Measurements from ENCODE around the gene DCBLD1.

DCBLD1 gene

DNA sequence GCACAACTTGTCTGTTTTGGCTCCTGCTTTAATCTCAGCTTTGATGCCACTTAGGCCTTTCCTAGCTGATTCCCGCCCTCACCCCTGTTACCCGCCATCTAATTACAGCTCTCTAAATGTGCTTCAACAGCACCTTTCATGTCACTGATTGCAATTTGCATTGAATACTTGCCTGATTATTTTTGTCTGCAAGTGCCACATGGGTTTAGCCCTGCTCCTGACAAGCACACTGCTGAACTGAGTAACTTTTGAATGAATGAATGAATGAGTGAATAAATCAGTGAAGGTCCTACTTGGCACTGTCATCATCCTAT is 591 bp upstream of the DCBLD1 start:
- Histone ChIP-seq H3K27me3 (ENCODE audit: insufficient read depth, low read length) (no peaks in the 10 kb centered on the region), H3K4me1 (ENCODE audit: insufficient read depth, low read length, severe bottlenecking) (peaks cover 27% of the 10 kb centered on the region), H3K9ac (ENCODE audit: low read length) (peak overlapping the region; percentile 32; the same call in 1 of the 2 replicates), H3K9me2 (ENCODE audit: low read depth, low read length) (no peaks in the 10 kb centered on the region), H2AFZ (ENCODE audit: low read length) (peak overlapping the region; percentile 2; the same call in 1 of the 2 replicates), H3K4me3 (ENCODE audit: low read depth, low read length, poor library complexity, severe bottlenecking) (peak overlapping the region; percentile 80), H3K4me2 (ENCODE audit: low read length) (peak overlapping the region; percentile 74), H3K79me2 (ENCODE audit: insufficient read depth, low read length) (no peaks in the 10 kb centered on the region), H3K27ac (ENCODE audit: low read depth, low read length, poor library complexity, severe bottlenecking) (no peak overlapping the region), H3K36me3 (ENCODE audit: insufficient read depth, low read length) (0 out of 2 replicates have a peak, but pooled peaks cover 5% of the 10 kb centered on the region), H3F3A (ENCODE audit: insufficient read depth, low read length) (no peaks in the 10 kb centered on the region), H4K20me1 (ENCODE audit: insufficient read depth, low read length) (no peaks in the 10 kb centered on the region), H3K9me3 (ENCODE audit: low read length) (no peaks in the 10 kb centered on the region)
- TF ChIP-seq, protein P1, sequence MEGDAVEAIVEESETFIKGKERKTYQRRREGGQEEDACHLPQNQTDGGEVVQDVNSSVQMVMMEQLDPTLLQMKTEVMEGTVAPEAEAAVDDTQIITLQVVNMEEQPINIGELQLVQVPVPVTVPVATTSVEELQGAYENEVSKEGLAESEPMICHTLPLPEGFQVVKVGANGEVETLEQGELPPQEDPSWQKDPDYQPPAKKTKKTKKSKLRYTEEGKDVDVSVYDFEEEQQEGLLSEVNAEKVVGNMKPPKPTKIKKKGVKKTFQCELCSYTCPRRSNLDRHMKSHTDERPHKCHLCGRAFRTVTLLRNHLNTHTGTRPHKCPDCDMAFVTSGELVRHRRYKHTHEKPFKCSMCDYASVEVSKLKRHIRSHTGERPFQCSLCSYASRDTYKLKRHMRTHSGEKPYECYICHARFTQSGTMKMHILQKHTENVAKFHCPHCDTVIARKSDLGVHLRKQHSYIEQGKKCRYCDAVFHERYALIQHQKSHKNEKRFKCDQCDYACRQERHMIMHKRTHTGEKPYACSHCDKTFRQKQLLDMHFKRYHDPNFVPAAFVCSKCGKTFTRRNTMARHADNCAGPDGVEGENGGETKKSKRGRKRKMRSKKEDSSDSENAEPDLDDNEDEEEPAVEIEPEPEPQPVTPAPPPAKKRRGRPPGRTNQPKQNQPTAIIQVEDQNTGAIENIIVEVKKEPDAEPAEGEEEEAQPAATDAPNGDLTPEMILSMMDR (IDR thresholded peaks at IDR 0.05; ENCODE audit: low read length): no peak

DNA sequence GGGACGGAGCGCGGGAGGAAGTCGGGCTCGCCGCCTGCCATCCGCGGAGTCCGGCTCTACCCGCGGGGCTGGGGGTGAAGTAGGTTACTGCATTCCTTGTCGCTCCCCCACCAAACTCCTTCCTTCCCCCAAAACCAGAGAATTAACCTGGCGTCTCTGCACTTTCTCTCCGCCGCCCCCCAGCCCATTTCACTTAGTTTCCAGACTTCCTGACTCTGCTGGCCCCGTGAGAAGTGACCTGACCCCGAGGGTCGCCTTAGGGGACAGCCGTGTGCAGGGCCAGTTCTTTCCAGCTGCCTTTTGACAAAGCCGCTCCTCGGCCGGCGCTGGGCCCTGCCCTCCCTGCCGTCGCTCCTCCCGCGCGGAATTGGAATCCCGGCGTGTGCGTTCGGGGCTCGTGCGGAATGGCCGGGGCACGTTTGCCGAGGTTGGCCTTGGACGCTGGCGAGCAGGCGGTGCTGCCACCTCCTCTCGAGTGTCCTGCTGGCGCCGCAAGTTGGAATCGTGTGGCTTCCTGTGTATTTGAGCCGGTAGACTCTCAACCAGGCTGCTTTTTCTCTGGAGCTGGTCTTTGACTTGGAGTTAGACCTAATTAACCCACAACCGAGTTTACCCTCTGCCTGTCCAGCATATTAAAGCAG is 650 bp downstream of the DCBLD1 start:
- no peaks in the 10 kb centered on the region for H3K9me3 ChIP-seq (ENCODE audit: low read length)
- no peaks in the 10 kb centered on the region for H3K79me2 ChIP-seq (ENCODE audit: insufficient read depth, low read length)
- no peaks in the 10 kb centered on the region for H3F3A ChIP-seq (ENCODE audit: insufficient read depth, low read length)
- H3K27me3 ChIP-seq (ENCODE audit: insufficient read depth, low read length): no peaks in the 10 kb centered on the region
- H3K4me1 ChIP-seq (ENCODE audit: insufficient read depth, low read length, severe bottlenecking): peaks cover 27% of the 10 kb centered on the region
- H3K27ac ChIP-seq (ENCODE audit: low read depth, low read length, poor library complexity, severe bottlenecking): peak overlapping the region; percentile 36
- no peak overlapping the region for H2AFZ ChIP-seq (ENCODE audit: low read length)
- TF ChIP-seq, protein P1 (IDR thresholded peaks at IDR 0.05; ENCODE audit: low read length): no peak
- no peak for TF ChIP-seq EZH2 (IDR thresholded peaks at IDR 0.05; ENCODE audit: borderline replicate concordance, low read length)
- peak overlapping the region; percentile 74 for H3K4me2 ChIP-seq (ENCODE audit: low read length)
- peak overlapping the region; percentile 82 for H3K9ac ChIP-seq (ENCODE audit: low read length)
- H4K20me1 ChIP-seq (ENCODE audit: insufficient read depth, low read length): no peaks in the 10 kb centered on the region
- H3K4me3 ChIP-seq (ENCODE audit: low read depth, low read length, poor library complexity, severe bottlenecking): peak overlapping the region; percentile 80
- no peaks in the 10 kb centered on the region for H3K9me2 ChIP-seq (ENCODE audit: low read depth, low read length)
- H3K36me3 ChIP-seq (ENCODE audit: insufficient read depth, low read length): 0 out of 2 replicates have a peak, but pooled peaks cover 6% of the 10 kb centered on the region

DNA sequence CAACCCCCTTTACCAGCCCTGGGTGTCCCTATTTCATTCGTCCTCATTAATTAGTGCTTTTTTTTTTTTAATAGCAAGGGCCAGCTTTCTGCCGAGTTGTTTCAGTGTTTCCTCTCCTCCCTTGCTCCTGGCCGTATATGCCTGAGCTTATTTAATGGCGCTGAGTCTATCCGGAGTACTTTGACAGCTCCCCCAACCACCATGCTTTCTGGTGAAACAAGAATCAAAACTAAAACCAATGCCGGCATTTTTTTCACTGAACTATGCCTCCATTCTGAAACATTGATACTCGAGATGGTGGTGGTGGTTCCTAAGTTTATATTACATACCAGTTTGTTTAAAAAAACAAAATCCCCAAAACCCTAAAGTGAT is 1.2 kb downstream of the DCBLD1 start:
- no peaks in the 10 kb centered on the region for H3K9me2 ChIP-seq (ENCODE audit: low read depth, low read length)
- no peaks in the 10 kb centered on the region for H3F3A ChIP-seq (ENCODE audit: insufficient read depth, low read length)
- H3K9me3 ChIP-seq (ENCODE audit: low read length): no peaks in the 10 kb centered on the region
- no peaks in the 10 kb centered on the region for H3K27me3 ChIP-seq (ENCODE audit: insufficient read depth, low read length)
- peak overlapping the region; percentile 82 for H3K9ac ChIP-seq (ENCODE audit: low read length)
- H4K20me1 ChIP-seq (ENCODE audit: insufficient read depth, low read length): no peaks in the 10 kb centered on the region
- peaks cover 27% of the 10 kb centered on the region for H3K4me1 ChIP-seq (ENCODE audit: insufficient read depth, low read length, severe bottlenecking)
- H2AFZ ChIP-seq (ENCODE audit: low read length): no peak overlapping the region
- H3K4me3 ChIP-seq (ENCODE audit: low read depth, low read length, poor library complexity, severe bottlenecking): peak overlapping the region; percentile 80
- TF ChIP-seq EZH2 (IDR thresholded peaks at IDR 0.05; ENCODE audit: borderline replicate concordance, low read length): no peak
- TF ChIP-seq, protein P1 (IDR thresholded peaks at IDR 0.05; ENCODE audit: low read length): no peak
- H3K4me2 ChIP-seq (ENCODE audit: low read length): peak overlapping the region; percentile 74
- peak overlapping the region; percentile 36 for H3K27ac ChIP-seq (ENCODE audit: low read depth, low read length, poor library complexity, severe bottlenecking)
- H3K79me2 ChIP-seq (ENCODE audit: insufficient read depth, low read length): no peaks in the 10 kb centered on the region
- H3K36me3 ChIP-seq (ENCODE audit: insufficient read depth, low read length): 0 out of 2 replicates have a peak, but pooled peaks cover 6% of the 10 kb centered on the region

Data from OCI-LY1 (cell line).